SK-N-SH treated with all-trans-retinoic acid at 6 μM for 48 hours (cell line): ENCODE data around the gene PANX2.

Experiments
- ARNTL ChIP-seq: fragments of 450-650 bp; formaldehyde crosslinking; IDR thresholded peaks from 2 replicates; pipeline ENCODE4 v1.5.0; 2020; ENCODE audit warnings: low read depth, mild to moderate bottlenecking, moderate library complexity, borderline replicate concordance
- ESRRG ChIP-seq: fragments of 250-450 bp; sonication (Bioruptor Pico); IDR thresholded peaks from 2 replicates; pipeline ENCODE4 v1.6.1; 2021; ENCODE audit warnings: mild to moderate bottlenecking
- TSHZ2 ChIP-seq: fragments of 250-450 bp; sonication (Bioruptor Pico); IDR thresholded peaks from 2 replicates; pipeline ENCODE4 v1.5.0; 2020; ENCODE audit warnings: mild to moderate bottlenecking, moderate library complexity
- TF ChIP-seq, protein P1 (sequence below): fragments of 250-450 bp; sonication (Bioruptor Pico); IDR thresholded peaks from 2 replicates; pipeline ENCODE4 v1.8.0; 2021; ENCODE audit warnings: low read depth, mild to moderate bottlenecking, moderate library complexity, borderline replicate concordance

- TF ChIP-seq ESRRG (CRISPR knock-in tag) = no peak
- TF ChIP-seq TSHZ2 (CRISPR knock-in tag) = no peak
- TF ChIP-seq, protein P1, sequence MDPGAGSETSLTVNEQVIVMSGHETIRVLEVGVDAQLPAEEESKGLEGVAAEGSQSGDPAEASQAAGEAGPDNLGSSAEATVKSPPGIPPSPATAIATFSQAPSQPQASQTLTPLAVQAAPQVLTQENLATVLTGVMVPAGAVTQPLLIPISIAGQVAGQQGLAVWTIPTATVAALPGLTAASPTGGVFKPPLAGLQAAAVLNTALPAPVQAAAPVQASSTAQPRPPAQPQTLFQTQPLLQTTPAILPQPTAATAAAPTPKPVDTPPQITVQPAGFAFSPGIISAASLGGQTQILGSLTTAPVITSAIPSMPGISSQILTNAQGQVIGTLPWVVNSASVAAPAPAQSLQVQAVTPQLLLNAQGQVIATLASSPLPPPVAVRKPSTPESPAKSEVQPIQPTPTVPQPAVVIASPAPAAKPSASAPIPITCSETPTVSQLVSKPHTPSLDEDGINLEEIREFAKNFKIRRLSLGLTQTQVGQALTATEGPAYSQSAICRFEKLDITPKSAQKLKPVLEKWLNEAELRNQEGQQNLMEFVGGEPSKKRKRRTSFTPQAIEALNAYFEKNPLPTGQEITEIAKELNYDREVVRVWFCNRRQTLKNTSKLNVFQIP (CRISPR knock-in tag) = no peak
- TF ChIP-seq ARNTL (CRISPR knock-in tag) = no peak
Observed at GRCh38 chr22:50197000-50197800, 26.7 kb downstream of the PANX2 start.
